Measurements from ENCODE around the gene BEGAIN.

Gene BEGAIN

GRCh38 chr14:100541621-100542560 lies 45.3 kb downstream of the BEGAIN start:
- no peak for TF ChIP-seq CTCF (conservative IDR thresholded peaks at IDR 0.05; ENCODE audit: low read depth)
- POLR2A ChIA-PET (ENCODE audit: low non-redundant PET), result no interaction called here
- no peak for DNase-seq (ENCODE audit: low spot score)
- H3K27ac ChIP-seq, result no peak overlapping the region
- CTCF ChIA-PET, result interaction anchor here (0.5 to 1.3 kb wide), 2 partner anchors 158 kb away, joined by 4 to 5 read pairs; no protein-coding TSS in a partner anchor

GRCh38 chr14:100540926-100541620 lies 46.1 kb downstream of the BEGAIN start:
- POLR2A ChIA-PET (ENCODE audit: low non-redundant PET), result no interaction called here
- no peak overlapping the region for H3K27ac ChIP-seq
- TF ChIP-seq CTCF (conservative IDR thresholded peaks at IDR 0.05; ENCODE audit: low read depth), result no peak
- no peak for DNase-seq (ENCODE audit: low spot score)
- CTCF ChIA-PET, result interaction anchor here (1.3 kb wide), 1 partner anchor 157 kb away, joined by 5 read pairs; no protein-coding TSS in a partner anchor

GRCh38 chr14:100540141-100540925 lies 46.9 kb downstream of the BEGAIN start:
- no peak for DNase-seq (ENCODE audit: low spot score)
- ChIA-PET POLR2A (ENCODE audit: low non-redundant PET) (no interaction called here), CTCF (interaction anchor here (0.5 to 1.3 kb wide), 3 partner anchors 101 to 1021 kb away, joined by 3 to 5 read pairs (median 3); partner anchors contain the start of gene DIO3)
- peak; percentile 18; the same call in 1 of the 2 replicates for TF ChIP-seq CTCF (conservative IDR thresholded peaks at IDR 0.05; ENCODE audit: low read depth)
- H3K27ac ChIP-seq, result no peak overlapping the region

- DNase-seq (ENCODE audit: low spot score), result no peak
- no peak for TF ChIP-seq CTCF (conservative IDR thresholded peaks at IDR 0.05; ENCODE audit: low read depth)
- ChIA-PET CTCF (interaction anchor here (0.5 to 0.6 kb wide), 2 partner anchors 101 to 1022 kb away, joined by 3 read pairs; partner anchors contain the start of gene DIO3), POLR2A (ENCODE audit: low non-redundant PET) (no interaction called here)
- H3K27ac ChIP-seq, result no peak overlapping the region
Measured at GRCh38 chr14:100539766-100540140, 47.5 kb downstream of the BEGAIN start.

GRCh38 chr14:100539003-100539660 lies 48.1 kb downstream of the BEGAIN start:
- no peak for TF ChIP-seq CTCF (conservative IDR thresholded peaks at IDR 0.05; ENCODE audit: low read depth)
- ChIA-PET CTCF (no interaction called here), POLR2A (ENCODE audit: low non-redundant PET) (no interaction called here)
- no peak overlapping the region for H3K27ac ChIP-seq
- DNase-seq (ENCODE audit: low spot score), result no peak
